HG03139 (cell line): ENCODE results near the gene BRD1.
"Not testable (repeated sequence)": the region's sequence is repeated elsewhere in the genome, so short reads cannot be mapped to it uniquely, and the experiment has no call there.

Experiments used
- ATAC-seq: cut with Tn5 transposase; IDR thresholded peaks from one replicate; pipeline ENCODE4 v1.9.1; 2021; ENCODE audit not compliant: unreplicated experiment

Gene BRD1

GRCh38 chr22:49785841-49786471, 41.7 kb downstream of the BRD1 start:
- ATAC-seq: no peak

DNA sequence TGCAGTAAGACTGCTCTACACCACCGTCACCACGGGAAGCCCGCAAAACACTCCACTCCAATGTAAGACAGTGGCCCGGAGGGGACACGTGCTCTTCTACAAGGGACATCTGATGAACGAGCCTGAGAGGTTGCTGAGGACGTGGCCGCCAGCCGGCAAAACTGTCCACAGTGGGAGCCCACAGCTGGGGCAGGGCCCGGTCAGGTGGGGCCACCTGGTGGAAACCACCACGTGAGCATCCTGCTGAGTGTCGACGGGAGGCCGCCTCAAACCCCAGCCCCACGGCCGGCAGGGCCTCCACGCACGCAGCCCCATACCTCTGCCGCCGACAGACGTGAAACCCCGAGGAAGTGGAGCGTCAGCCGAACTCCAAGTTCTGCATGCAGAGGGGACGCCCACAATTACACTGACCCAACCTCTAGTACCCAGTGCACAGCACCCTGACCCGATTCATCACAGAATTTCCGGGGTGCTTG, 42.6 kb downstream of the BRD1 start:
- no peak for ATAC-seq

GRCh38 chr22:49784630-49784971, 43.1 kb downstream of the BRD1 start:
- ATAC-seq: no peak

- ATAC-seq: no peak
Measured at GRCh38 chr22:49783926-49784629, 43.6 kb downstream of the BRD1 start.

DNA sequence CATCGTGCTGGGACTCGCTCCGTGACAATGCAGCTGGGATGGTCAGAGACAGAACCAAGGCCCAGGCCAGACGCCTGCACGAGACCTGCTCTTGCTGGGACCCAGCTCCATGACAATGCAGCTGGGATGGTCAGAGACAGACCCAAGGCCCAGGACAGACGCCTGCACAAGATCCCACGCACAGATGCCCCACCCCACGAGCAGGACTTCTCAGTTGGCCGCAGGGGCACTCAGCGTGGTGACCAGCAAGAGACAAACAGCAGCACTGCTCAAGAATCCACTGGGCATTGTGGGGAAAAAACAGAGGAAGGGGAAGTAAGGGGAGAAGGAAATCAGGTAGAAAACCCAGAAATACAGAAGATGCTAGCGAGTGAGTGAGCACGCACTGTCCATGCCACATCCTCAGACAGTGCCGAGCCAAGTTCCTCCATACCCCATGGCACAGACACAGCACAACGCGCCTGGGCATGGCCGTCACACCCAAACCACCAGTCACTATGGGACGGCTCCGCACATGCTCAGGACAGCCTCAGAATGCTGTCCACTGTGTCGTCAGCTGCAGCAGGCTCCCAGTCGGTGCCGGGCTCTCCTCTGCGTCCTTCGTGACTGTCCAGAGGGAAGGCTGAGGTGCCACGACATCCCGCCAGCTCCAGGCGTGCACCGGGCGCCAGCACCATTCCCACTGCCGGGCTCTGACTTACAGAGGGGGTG, 44.5 kb downstream of the BRD1 start:
- ATAC-seq: no peak

DNA sequence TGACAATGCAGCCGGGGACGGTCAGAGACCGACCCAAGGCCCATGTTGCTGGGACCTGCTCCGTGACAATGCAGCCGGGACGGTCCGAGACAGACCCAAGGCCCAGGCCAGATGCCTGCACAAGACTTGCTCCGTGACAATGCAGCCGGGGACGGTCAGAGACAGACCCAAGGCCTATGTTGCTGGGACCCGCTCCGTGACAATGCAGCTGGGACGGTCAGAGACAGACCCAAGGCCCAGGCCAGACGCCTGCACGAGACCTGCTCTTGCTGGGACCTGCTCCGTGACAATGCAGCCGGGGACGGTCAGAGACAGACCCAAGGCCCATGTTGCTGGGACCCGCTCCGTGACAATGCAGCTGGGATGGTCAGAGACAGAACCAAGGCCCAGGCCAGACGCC, 45.8 kb downstream of the BRD1 start:
- ATAC-seq: not testable (repeated sequence)

DNA sequence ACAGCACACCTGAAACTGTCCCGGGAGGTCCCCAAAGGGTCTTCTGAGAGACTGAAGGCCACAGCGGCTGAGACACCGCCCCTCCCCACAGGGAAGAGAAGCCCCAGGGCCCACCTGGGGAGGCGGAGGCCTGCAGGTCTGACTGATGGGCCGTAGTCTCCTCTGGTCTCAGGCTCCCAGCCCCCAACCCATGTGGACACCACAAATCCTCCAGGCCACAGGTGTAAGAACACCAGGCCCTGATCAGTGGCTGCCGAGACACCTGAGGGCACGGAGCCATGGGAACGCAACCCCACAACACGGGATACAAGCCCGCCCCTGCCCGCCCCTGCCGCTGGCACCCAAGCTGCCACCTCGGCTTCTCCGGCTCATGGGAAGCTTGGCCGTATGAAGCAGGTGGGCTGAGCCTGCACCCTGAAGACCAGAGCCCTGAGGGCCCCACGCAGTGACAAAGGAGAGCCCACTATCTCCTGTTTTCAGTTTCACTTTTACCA, 46.3 kb downstream of the BRD1 start:
- ATAC-seq: no peak

- no peak for ATAC-seq
Measured at GRCh38 chr22:49780698-49781288, 46.9 kb downstream of the BRD1 start.

- no peak for ATAC-seq
Measured at GRCh38 chr22:49779853-49780697, 47.6 kb downstream of the BRD1 start.

DNA sequence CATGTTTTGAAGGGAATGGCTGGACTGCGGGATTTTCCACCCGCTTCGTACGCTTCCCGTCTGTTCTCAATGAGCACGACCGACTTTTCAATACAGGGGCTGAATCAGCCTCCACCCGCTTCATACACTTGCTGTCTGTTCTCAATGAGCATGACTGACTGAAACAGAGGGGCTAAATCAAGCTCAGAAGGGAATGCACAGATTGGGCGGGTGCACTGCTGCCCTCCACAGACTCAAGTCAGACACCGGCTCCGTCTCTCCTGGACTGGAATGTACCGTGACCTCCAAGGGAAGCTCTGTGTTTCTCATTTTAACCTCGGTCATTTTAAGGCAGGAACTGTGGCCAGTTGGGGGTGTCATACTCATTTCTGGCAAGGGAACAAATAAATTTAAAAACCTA, 48.5 kb downstream of the BRD1 start:
- no peak for ATAC-seq

DNA sequence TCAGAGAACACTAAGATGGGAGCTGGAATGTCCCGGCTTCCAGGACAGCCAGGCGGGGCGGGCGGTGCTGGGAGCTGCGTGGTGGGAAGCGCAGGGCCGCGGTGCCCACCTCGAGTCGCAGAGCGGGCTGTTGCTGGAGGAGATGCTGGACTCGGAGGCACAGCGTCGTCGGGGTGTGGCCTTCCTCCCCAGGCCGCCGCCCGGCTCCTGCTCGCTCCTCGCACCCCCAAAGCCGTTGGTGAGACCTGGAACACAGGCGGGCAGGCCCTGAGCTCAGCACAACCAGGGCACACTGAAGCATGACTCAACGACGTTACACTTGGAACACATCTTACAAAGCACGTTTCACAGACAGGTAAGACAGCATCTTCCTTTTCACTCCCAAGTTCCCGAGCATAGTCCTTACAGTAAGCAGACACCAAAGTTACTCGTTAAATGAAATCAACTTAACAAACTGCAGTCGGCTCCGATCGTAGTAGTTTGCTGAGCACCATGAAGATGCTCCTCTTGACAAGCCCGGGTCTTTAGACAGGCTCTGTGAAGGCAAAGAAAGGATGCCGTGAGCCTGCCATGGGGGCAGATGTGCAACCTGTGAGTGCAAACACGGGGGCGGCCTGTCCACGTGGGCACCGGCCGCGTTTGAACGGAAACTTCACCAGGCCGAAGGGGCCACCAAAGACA, 50.0 kb downstream of the BRD1 start:
- ATAC-seq: no peak

- ATAC-seq: no peak
Measured at GRCh38 chr22:49776891-49777290, 50.8 kb downstream of the BRD1 start.

GRCh38 chr22:49775867-49776511, 51.7 kb downstream of the BRD1 start:
- no peak for ATAC-seq

- no peak for ATAC-seq
Measured at GRCh38 chr22:49775191-49775866, 52.3 kb downstream of the BRD1 start.

GRCh38 chr22:49774499-49775151, 53.0 kb downstream of the BRD1 start:
- no peak for ATAC-seq

DNA sequence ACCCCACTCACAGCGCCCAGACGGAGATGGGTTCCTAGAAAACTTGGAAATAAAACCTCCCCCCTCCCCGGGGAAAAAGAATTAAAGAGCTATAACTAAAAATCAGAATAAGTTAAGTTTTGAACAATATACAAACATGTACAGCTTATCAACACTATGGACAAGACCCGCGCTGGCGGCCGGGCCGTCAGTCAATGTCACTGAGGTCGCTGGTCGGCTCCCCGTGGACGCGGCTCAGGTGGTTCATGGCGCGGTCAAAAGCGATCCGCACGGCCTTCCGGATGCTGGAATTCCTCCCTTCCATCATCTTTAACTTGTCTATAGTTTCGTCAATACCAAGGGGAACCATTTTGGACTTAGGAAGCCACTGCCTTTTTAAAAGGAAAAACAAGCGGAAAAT, 53.6 kb downstream of the BRD1 start:
- no peak for ATAC-seq

DNA sequence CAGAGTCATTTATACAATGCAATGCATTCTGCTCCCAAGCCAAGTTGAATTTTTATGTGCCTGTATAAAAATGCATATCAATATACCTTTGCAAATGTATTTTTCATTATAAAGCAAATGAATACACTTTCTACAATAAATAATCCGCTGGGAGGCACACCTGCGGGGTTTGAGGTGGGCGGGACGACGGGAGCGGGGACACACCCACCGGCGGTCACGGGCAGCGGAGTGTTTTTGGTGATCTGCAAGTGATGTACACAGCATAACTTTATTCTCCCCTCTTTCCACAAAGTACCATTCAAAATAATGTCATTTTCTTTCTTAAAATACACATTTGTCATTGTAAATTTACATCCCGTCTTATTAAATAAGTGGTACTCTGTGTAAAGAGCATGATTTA, 54.1 kb downstream of the BRD1 start:
- ATAC-seq: no peak

GRCh38 chr22:49772692-49773091, 55.0 kb downstream of the BRD1 start:
- no peak for ATAC-seq
